Testis (tissue), 3 donors: ENCODE measurements around the gene PASD1. TPM values are rescaled to one million over a fixed set of nuclear protein-coding genes. Genes with fewer than 3 reads are reported as not detected.
"Not testable (repeated sequence)": the region's sequence is repeated elsewhere in the genome, so short reads cannot be mapped to it uniquely, and the experiment has no call there.

Source experiments
- DNase-seq: peaks from one replicate; pipeline ENCODE4 v3.0.0-alpha.2; 2019
- H3K27ac ChIP-seq, 2 donors: fragments of 200-600 bp; sonication (generic); one replicate each; pipeline ENCODE4 v1.5.1; 2019
- H3K27me3 ChIP-seq: fragments of 200-600 bp; sonication (generic); one replicate; pipeline ENCODE4 v1.5.1; 2019
- H3K36me3 ChIP-seq: fragments of 200-600 bp; sonication (generic); one replicate; pipeline ENCODE4 v1.5.1; 2017; ENCODE audit warnings: low read depth; ENCODE audit errors: missing control alignments
- H3K4me1 ChIP-seq: fragments of 200-600 bp; sonication (generic); one replicate; pipeline ENCODE4 v1.5.1; 2019
- H3K4me3 ChIP-seq, 2 donors: fragments of 200-600 bp; sonication (generic); one replicate each; pipeline ENCODE4 v1.5.1; 2017 to 2019
- H3K9me3 ChIP-seq: fragments of 200-600 bp; sonication (generic); one replicate; pipeline ENCODE4 v1.5.1; 2017
- POLR2A ChIP-seq: fragments of 450-650 bp; IDR thresholded peaks from one replicate; pipeline ENCODE4 v1.6.1; 2017; ENCODE audit warnings: antibody characterized with exemption, mild to moderate bottlenecking, moderate library complexity
- WGBS, 2 donors: methylation state at CpG; one replicate each; pipeline ENCODE4 v1.1.5; 2018; 5-methylcytosine and 5-hydroxymethylcytosine counted together
- intact Hi-C: fragments of 100-400 bp; cut with DNase I; formaldehyde crosslinking; loops from one replicate; pipeline ENCODE4 v1.15.1; 2023; ENCODE audit warnings: low total_unique reads
- polyA plus RNA-seq: library from polyadenylated mRNA; stranded (reverse); fragments of 350-450 nt; fragmentation: Illumina TruSeq; extraction: RNeasy Lipid Tissue Mini Kit (QIAGEN cat#74804); gene quantifications from one replicate; pipeline ENCODE4 v1.2.3, GENCODE V29; 2014; ENCODE audit warnings: low read depth, low replicate concordance; ENCODE audit not compliant: insufficient read depth
- total RNA-seq, 2 donors: library from RNA; depleted of rRNA; stranded (reverse); fragments of >200 nt; gene quantifications; one replicate each; pipeline ENCODE4 v1.2.3, GENCODE V29; 2016
- TF ChIP-seq, protein P1 (sequence below), 3 experiments: fragments of 450-650 bp in 2 of 3; fragments of 200-600 bp in 1 of 3; sonication (generic) in 1 of 3; IDR thresholded peaks; one replicate each; pipeline ENCODE4 v1.5.1; 2016 to 2019; ENCODE audit warnings: antibody characterized with exemption in 3 of 3, mild to moderate bottlenecking in 2 of 3, moderate library complexity in 1 of 3

Gene PASD1
- total and polyA plus RNA-seq, 3 donors from 2014 or later = 29.4 to 34.1 (median 31.1) TPM

DNA sequence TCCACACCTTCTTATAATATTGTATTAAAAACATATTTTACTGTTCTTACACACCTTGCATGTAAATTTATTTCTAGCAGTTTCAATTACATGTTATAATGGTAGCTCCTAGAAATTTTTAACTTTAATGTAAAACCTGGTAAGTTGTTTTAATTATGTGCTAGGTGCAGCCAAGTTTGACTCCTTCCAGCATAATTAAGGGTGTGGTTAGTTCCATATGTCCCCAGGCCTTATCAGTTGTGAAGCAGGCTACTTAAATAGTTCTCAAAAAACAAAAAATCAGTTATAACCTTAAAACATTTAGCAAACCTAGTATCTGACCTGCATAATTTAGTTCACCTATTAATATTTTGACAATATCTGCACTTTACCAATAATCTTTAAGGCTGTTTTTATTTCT lies 26.9 kb upstream of the PASD1 start:
- Histone ChIP-seq H3K27ac (no peak overlapping the region), H3K4me1 (no peaks in the 10 kb centered on the region), H3K36me3 (no peaks in the 10 kb centered on the region), H3K27me3 (no peaks in the 10 kb centered on the region), H3K9me3 (no peaks in the 10 kb centered on the region), H3K4me3 (no peak overlapping the region)
- DNase-seq = no peak
- intact Hi-C loops = no loop called here
- TF ChIP-seq, protein P1, sequence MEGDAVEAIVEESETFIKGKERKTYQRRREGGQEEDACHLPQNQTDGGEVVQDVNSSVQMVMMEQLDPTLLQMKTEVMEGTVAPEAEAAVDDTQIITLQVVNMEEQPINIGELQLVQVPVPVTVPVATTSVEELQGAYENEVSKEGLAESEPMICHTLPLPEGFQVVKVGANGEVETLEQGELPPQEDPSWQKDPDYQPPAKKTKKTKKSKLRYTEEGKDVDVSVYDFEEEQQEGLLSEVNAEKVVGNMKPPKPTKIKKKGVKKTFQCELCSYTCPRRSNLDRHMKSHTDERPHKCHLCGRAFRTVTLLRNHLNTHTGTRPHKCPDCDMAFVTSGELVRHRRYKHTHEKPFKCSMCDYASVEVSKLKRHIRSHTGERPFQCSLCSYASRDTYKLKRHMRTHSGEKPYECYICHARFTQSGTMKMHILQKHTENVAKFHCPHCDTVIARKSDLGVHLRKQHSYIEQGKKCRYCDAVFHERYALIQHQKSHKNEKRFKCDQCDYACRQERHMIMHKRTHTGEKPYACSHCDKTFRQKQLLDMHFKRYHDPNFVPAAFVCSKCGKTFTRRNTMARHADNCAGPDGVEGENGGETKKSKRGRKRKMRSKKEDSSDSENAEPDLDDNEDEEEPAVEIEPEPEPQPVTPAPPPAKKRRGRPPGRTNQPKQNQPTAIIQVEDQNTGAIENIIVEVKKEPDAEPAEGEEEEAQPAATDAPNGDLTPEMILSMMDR (IDR thresholded peaks at IDR 0.05) = no peak
- no peak for TF ChIP-seq POLR2A

DNA sequence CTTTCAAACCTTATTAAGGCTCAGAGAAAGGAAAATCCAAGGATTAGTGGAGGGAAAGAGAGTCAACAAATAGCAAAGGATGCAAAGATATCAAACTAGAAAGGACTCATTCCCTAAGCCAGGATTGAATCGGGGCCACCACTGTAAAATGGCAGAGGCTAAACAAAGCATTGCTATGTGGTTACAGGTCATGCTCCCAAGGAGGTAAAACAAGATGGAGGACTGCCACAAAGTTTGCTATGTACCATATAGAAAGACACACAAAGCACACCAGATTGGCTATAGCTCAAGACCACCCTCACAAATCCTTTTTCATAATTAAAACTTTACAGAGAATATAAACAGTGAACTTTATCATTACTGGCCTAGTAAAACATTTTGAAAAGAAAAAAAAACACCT lies 25.9 kb upstream of the PASD1 start:
- Histone ChIP-seq H3K9me3 (no peaks in the 10 kb centered on the region), H3K27ac (no peak overlapping the region), H3K4me3 (no peak overlapping the region), H3K4me1 (no peaks in the 10 kb centered on the region), H3K27me3 (no peaks in the 10 kb centered on the region), H3K36me3 (no peaks in the 10 kb centered on the region)
- no peak for DNase-seq
- intact Hi-C loops = no loop called here
- 91 to 100% methylated on average over 1 of the region's 1 CpG for WGBS, 2 donors
- TF ChIP-seq, protein P1 (IDR thresholded peaks at IDR 0.05) = no peak
- no peak for TF ChIP-seq POLR2A

DNA sequence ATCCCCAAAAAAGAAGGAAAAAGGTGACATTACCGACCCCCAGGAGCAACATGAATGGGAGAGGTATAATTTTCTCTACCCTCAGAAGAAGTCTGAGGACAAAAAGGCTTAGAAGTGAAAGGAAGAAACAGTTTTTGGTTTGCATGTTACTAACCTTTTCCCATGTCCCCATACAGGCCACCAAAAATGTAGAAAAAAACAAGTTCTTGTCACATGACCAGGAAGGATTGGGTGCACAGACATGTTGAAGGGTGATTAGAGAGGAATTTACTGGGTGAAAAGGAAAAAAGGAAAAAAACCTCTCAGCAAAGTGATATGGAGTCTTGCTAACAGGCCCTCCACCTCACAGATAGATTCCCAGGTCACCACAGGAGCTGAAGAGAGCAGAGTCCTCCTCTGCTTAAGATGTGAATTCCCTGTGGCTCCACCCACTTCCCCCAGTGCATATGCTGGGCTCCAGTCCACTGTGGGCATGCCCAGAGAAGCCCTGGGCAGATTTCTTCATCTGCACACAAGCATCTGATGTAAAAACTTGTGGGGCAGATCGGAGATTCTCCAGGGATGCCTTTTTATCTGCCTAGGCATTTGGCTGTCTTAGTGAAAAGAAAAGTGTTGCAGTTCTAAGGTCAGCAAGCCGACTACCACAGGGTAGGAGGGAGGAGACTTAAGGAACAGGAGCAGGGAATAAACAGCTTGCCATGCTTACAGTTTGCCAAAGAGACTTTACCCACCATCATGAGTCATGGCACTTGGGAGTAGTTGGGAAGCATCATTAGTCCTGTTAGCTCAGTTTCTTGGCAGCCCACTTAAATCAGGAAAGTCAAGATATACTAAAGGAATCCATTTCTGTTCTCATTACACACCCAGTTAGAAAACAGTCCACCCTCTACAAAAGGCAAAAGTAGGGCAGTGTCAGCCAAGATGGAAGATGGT lies 25.0 kb upstream of the PASD1 start:
- WGBS, 2 donors = 71 to 77% methylated on average over 3 of the region's 3 CpGs
- Histone ChIP-seq H3K36me3 (no peaks in the 10 kb centered on the region), H3K4me3 (no peak overlapping the region), H3K9me3 (no peaks in the 10 kb centered on the region), H3K27me3 (no peaks in the 10 kb centered on the region), H3K27ac (no peak overlapping the region), H3K4me1 (no peaks in the 10 kb centered on the region)
- no peak for TF ChIP-seq POLR2A
- TF ChIP-seq, protein P1 (IDR thresholded peaks at IDR 0.05) = no peak
- DNase-seq = no peak
- intact Hi-C loops = no loop called here

DNA sequence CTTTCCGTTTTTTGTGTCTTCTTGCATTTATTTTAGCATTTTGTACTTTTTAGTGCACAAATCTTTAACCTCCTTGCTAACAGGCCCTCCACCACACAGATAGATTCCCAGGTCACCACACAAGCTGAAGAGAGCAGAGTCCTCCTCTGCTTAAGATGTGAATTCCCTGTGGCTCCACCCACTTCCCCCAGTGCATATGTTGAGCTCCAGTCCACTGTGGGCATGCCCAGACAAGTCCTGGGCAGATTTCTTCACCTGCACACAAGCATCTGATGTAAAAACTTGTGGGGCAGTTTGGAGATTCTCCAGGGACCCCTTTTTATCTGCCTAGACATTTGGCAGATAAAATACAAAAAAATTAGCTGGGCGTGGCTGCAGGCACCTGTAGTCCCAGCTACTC lies 19.8 kb upstream of the PASD1 start:
- TF ChIP-seq POLR2A = no peak
- TF ChIP-seq, protein P1 (IDR thresholded peaks at IDR 0.05) = no peak
- WGBS, 2 donors = 81 to 91% methylated on average over 2 of the region's 2 CpGs
- no peaks in the 10 kb centered on the region for H3K4me1 ChIP-seq
- intact Hi-C loops = no loop called here
- no peak overlapping the region for H3K27ac ChIP-seq
- H3K9me3 ChIP-seq = no peaks in the 10 kb centered on the region
- H3K4me3 ChIP-seq = no peak overlapping the region
- no peaks in the 10 kb centered on the region for H3K27me3 ChIP-seq
- H3K36me3 ChIP-seq = no peaks in the 10 kb centered on the region
- DNase-seq = no peak

DNA sequence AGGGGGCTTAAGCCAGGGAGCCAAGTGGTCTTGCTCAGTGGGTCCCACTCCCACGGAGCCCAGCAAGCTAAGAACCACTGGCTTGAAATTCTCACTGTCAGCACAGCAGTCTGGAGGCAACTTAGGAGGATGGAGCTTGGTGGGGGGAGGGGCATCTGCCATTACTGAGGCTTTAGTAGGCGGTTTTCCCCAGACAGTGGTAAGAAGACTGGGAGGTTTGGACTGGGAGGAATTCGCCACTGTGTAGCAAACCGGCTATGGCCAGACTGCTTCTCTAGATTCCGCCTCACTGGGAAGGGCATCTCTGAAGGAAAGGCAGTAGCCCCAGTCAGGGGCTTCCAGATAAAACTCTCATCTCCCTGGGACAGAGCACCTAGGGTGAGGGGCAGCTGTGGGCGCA lies 17.2 kb upstream of the PASD1 start:
- H3K4me3 ChIP-seq, intact Hi-C loops, H3K27me3 ChIP-seq, H3K36me3 ChIP-seq, H3K27ac ChIP-seq, DNase-seq, H3K4me1 ChIP-seq, H3K9me3 ChIP-seq: not testable (repeated sequence)
- 85% methylated on average over 5 of the region's 6 CpGs; no CpG with 5 or more reads in 1 of the 2 donors for WGBS, 2 donors

DNA sequence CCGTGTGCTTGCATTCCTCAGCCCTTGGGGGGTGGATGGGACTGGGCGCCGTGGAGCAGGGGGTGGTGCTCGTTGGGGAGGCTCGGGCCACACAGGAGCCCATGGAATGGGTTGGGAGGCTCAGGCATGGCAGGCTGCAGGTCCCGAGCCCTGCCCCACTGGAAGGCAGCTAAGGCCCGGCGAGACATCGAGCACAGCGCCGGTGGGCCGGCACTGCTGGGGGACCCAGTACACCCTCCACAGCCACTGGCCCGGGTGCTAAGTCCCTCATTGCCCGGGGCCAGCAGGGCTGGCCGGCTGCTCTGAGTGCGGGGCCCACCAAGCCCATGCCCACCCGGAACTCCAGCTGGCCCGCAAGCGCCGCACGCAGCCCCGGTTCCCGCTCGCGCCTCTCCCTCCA lies 12.3 kb upstream of the PASD1 start:
- DNase-seq, H3K27ac ChIP-seq, H3K4me1 ChIP-seq, H3K27me3 ChIP-seq, H3K9me3 ChIP-seq, intact Hi-C loops, H3K4me3 ChIP-seq, H3K36me3 ChIP-seq: not testable (repeated sequence)
- WGBS, 2 donors = 96% methylated on average over 11 of the region's 25 CpGs; no CpG with 5 or more reads in 1 of the 2 donors
